Endodermal cell (in vitro differentiated cells): ENCODE results near the gene CYSTM1. TPM values are rescaled to one million over a fixed set of nuclear protein-coding genes. Genes with fewer than 3 reads are reported as not detected.

ENCODE experiments used
- DNase-seq: peaks from one replicate; pipeline ENCODE4 v3.0.0-alpha.2; 2017
- H3K27ac ChIP-seq: 2 replicates; pipeline ENCODE4 v1.5.1; 2013; ENCODE audit warnings: mild to moderate bottlenecking, low read depth, low read length, moderate library complexity
- H3K27me3 ChIP-seq: 2 replicates; pipeline ENCODE4 v1.6.1; 2013; ENCODE audit warnings: mild to moderate bottlenecking, low read length, moderate library complexity; ENCODE audit not compliant: insufficient read depth, control insufficient read depth, poor library complexity, severe bottlenecking
- H3K36me3 ChIP-seq: 2 replicates; pipeline ENCODE4 v1.7.0; 2013; ENCODE audit warnings: mild to moderate bottlenecking, low read length, moderate library complexity; ENCODE audit not compliant: control insufficient read depth, insufficient read depth
- H3K4me1 ChIP-seq: one replicate; pipeline ENCODE4 v1.7.0; 2013; ENCODE audit warnings: low read length; ENCODE audit not compliant: control insufficient read depth, insufficient read depth
- H3K4me3 ChIP-seq: 2 replicates; pipeline ENCODE4 v1.5.1; 2013; ENCODE audit warnings: mild to moderate bottlenecking, low read length, moderate library complexity
- H3K9ac ChIP-seq: 2 replicates; pipeline ENCODE4 v1.6.1; 2013; ENCODE audit warnings: mild to moderate bottlenecking, low read length, moderate library complexity; ENCODE audit not compliant: poor library complexity, severe bottlenecking; ENCODE audit errors: extremely low read depth
- H3K9me3 ChIP-seq: 2 replicates; pipeline ENCODE4 v1.6.1; 2013; ENCODE audit warnings: mild to moderate bottlenecking, low read length, moderate library complexity; ENCODE audit not compliant: control insufficient read depth
- H3K27ac Mint-ChIP-seq: 2 replicates; pipeline ENCODE4 v1.8.0; 2020; ENCODE audit warnings: mixed read lengths
- H3K27me3 Mint-ChIP-seq: 2 replicates; pipeline ENCODE4 v1.8.0; 2021; ENCODE audit warnings: mild to moderate bottlenecking, mixed read lengths; ENCODE audit not compliant: insufficient read depth
- H3K36me3 Mint-ChIP-seq: 2 replicates; pipeline ENCODE4 v1.8.0; 2020; ENCODE audit warnings: low read depth, mixed read lengths
- H3K4me1 Mint-ChIP-seq: 2 replicates; pipeline ENCODE4 v1.8.0; 2020; ENCODE audit warnings: mixed read lengths
- H3K4me3 Mint-ChIP-seq: 2 replicates; pipeline ENCODE4 v1.8.0; 2020; ENCODE audit warnings: mild to moderate bottlenecking, moderate library complexity, mixed read lengths
- H3K9me3 Mint-ChIP-seq: 2 replicates; pipeline ENCODE4 v1.8.0; 2020; ENCODE audit warnings: mild to moderate bottlenecking, mixed read lengths
- CTCF ChIP-seq: fragments of 200-600 bp; sonication (generic); conservative IDR thresholded peaks from 2 replicates; pipeline ENCODE4 v1.5.0; 2021; ENCODE audit warnings: antibody characterized with exemption, mild to moderate bottlenecking
- WGBS, 2 experiments: methylation state at CpG; one replicate each; pipeline versions ENCODE4 v1.1.5 to v1.1.7; 2013; ENCODE audit warnings: missing lambda C conversion rate in 2 of 2, mixed read lengths in 1 of 2; ENCODE audit not compliant: insufficient coverage in 1 of 2, insufficient read length in 1 of 2; 5-methylcytosine and 5-hydroxymethylcytosine counted together
- total RNA-seq, 2 donors: library from RNA; stranded (reverse); fragmentation: NEBNext Ultra II Directional in 1 of 2; extraction: Animal tissue kit (Norgen Biotek cat#: 25700) in 1 of 2; gene quantifications; 2 replicates in 1 of 2; 3 replicates in 1 of 2; pipeline ENCODE4 v1.2.1, GENCODE V29; 2021

The CYSTM1 gene
- total RNA-seq, 2 donors from 2014 or later: 30.7 to 38.1 TPM

GRCh38 chr5:140238756-140239155 lies 63.8 kb downstream of the CYSTM1 start:
- Histone ChIP-seq H3K27ac (no peak overlapping the region), H3K4me3 (no peak overlapping the region), H3K9ac (no peak overlapping the region), H3K4me1 (no peaks in the 10 kb centered on the region), H3K9me3 (no peaks in the 10 kb centered on the region), H3K36me3 (peaks cover 10% of the 10 kb centered on the region), H3K27me3 (no peaks in the 10 kb centered on the region)
- Mint-ChIP-seq H3K27me3 (no peaks in the 10 kb centered on the region), H3K27ac (no peak overlapping the region), H3K9me3 (no peaks in the 10 kb centered on the region), H3K36me3 (peaks cover 2% of the 10 kb centered on the region), H3K4me1 (peaks cover 10% of the 10 kb centered on the region), H3K4me3 (no peak overlapping the region)
- TF ChIP-seq CTCF: no peak
- DNase-seq: no peak
- 87 to 90% methylated on average over 3 to 6 of the region's 6 CpGs for WGBS, 2 experiments

DNA sequence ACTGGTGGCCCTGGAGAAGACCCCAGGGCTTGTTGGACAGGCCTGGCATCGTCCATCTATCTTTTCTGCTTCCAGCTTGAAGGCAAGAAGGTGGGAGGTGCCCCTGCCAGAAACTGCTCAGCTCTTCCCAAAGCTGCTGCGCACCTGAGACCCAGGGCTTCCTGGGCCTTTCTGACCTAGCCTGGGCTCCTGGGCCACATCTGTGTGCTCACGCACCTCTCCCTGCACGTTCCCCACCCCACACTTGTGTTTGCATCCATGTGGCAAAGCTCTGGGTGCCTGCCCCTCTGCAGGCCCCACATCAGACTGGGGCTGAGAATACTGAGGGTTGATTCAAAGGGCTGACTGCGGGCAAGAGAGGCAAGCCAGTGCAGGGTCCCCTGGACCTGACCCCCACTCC lies 64.5 kb downstream of the CYSTM1 start:
- DNase-seq: no peak

DNA sequence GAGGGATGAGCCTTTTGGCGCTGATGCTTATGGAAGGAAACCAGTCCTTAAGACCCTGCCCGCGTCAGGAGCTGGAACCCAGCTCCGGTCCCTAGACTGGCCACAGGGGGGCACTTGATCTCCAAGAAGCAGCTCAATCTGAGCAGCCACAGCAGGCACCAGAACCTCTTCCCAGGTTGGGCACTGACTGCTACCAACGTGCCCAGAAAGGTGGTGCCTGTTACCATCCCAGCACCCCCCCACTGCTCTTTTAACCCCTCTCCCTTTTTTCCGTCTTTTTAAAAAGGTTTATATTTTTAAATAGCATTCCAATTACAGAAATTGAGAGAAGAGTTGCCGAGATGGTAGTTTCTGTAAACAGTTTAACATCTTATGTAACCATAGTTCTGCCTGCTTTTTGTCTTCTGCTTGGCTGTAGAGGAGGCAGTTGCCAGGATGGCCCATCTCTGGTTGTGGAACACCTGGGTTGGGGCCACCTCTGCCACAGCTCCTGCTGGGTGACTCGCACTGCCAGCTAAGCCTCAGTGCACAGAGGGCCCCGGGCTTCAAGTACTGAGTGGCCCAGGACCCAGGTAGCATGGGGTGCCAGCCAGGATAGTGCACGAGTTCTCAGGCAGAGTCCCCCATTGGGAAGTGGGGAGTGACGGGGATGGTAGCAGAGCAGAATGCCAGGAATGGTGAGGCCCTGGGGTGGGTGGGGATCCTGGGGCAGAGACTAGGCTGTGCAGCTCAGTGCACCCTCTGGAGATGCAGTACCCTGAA lies 65.1 kb downstream of the CYSTM1 start:
- 32 to 54% methylated on average over 4 to 11 of the region's 11 CpGs for WGBS, 2 experiments
- no peaks in the 10 kb centered on the region for H3K9me3 ChIP-seq
- Mint-ChIP-seq H3K4me1 (peaks cover 15% of the 10 kb centered on the region), H3K9me3 (no peaks in the 10 kb centered on the region), H3K4me3 (no peak overlapping the region), H3K27ac (no peak overlapping the region), H3K36me3 (peaks cover 7% of the 10 kb centered on the region), H3K27me3 (no peaks in the 10 kb centered on the region)
- H3K9ac ChIP-seq: no peak overlapping the region
- peaks cover 16% of the 10 kb centered on the region for H3K36me3 ChIP-seq
- peak; percentile 95 for DNase-seq
- peak; percentile 86 for TF ChIP-seq CTCF
- no peak overlapping the region for H3K4me3 ChIP-seq
- H3K27me3 ChIP-seq: no peaks in the 10 kb centered on the region
- H3K27ac ChIP-seq: no peak overlapping the region
- H3K4me1 ChIP-seq: no peaks in the 10 kb centered on the region

More for the DNA sequence above, 64.5 kb downstream of the CYSTM1 start:
- no peak overlapping the region for H3K9ac ChIP-seq
- peaks cover 12% of the 10 kb centered on the region for H3K4me1 Mint-ChIP-seq
- peaks cover 11% of the 10 kb centered on the region for H3K36me3 ChIP-seq
- H3K4me3 ChIP-seq: no peak overlapping the region
- H3K27ac ChIP-seq: no peak overlapping the region
- no peaks in the 10 kb centered on the region for H3K4me1 ChIP-seq
- no peaks in the 10 kb centered on the region for H3K9me3 ChIP-seq
- no peak for TF ChIP-seq CTCF
- peaks cover 4% of the 10 kb centered on the region for H3K36me3 Mint-ChIP-seq
- no peaks in the 10 kb centered on the region for H3K27me3 ChIP-seq
- WGBS, 2 experiments: 90 to 96% methylated on average over 4 to 5 of the region's 5 CpGs
- H3K4me3 Mint-ChIP-seq: no peak overlapping the region
- no peak overlapping the region for H3K27ac Mint-ChIP-seq
- no peaks in the 10 kb centered on the region for H3K27me3 Mint-ChIP-seq
- no peaks in the 10 kb centered on the region for H3K9me3 Mint-ChIP-seq
